OCI-LY7 (cell line): Measurements from ENCODE around the gene C6orf89. TPM values are rescaled to one million over a fixed set of nuclear protein-coding genes. Genes with fewer than 3 reads are reported as not detected.

Source experiments
- BruUV-seq: library from RNA; stranded (reverse); fragments of 400-500 nt; replicated peaks from 2 replicates; lab custom pipeline; 2021; lab: Mats Ljungman, UMichigan
- CTCF ChIA-PET: fragments of 300-600 bp; sonication (Branson Sonifier 250); formaldehyde crosslinking; loops from one replicate; lab custom pipeline; 2022; ENCODE audit warnings: antibody characterized with exemption; ENCODE audit not compliant: unreplicated experiment; lab: Charles Lee
- POLR2A ChIA-PET: fragments of 300-600 bp; sonication (Branson Sonifier 250); formaldehyde crosslinking; loops from one replicate; lab custom pipeline; 2022; ENCODE audit warnings: antibody characterized with exemption; lab: Charles Lee
- DNase-seq: peaks from one replicate; pipeline ENCODE4 v3.0.0-alpha.2; 2015; ENCODE audit warnings: low spot score
- H2AFZ ChIP-seq: fragments of 200-600 bp; sonication (generic), shearing (Covaris generic); 2 replicates; pipeline ENCODE4 v1.6.1; 2014; ENCODE audit warnings: mild to moderate bottlenecking, antibody characterized with exemption, low read length, moderate library complexity
- H3K27ac ChIP-seq: fragments of 200-600 bp; sonication (generic); 2 replicates; pipeline ENCODE4 v1.5.1; 2014; ENCODE audit warnings: mixed run types, low read depth, mild to moderate bottlenecking, moderate library complexity, low read length, inconsistent platforms; ENCODE audit not compliant: poor library complexity, severe bottlenecking
- H3K36me3 ChIP-seq: fragments of 200-600 bp; sonication (generic); 2 replicates; pipeline ENCODE4 v1.6.1; 2014; ENCODE audit warnings: mild to moderate bottlenecking, antibody characterized with exemption, low read length, moderate library complexity, mixed read lengths; ENCODE audit not compliant: insufficient read depth
- H3K4me1 ChIP-seq: fragments of 200-600 bp; sonication (generic); 2 replicates; pipeline ENCODE4 v1.5.1; 2014; ENCODE audit warnings: mild to moderate bottlenecking, low read length; ENCODE audit not compliant: insufficient read depth, poor library complexity, severe bottlenecking
- H3K4me2 ChIP-seq: fragments of 200-600 bp; sonication (generic); 2 replicates; pipeline ENCODE4 v1.6.1; 2014; ENCODE audit warnings: mild to moderate bottlenecking, low read length
- H3K4me3 ChIP-seq: fragments of 200-600 bp; sonication (generic); 2 replicates; pipeline ENCODE4 v1.5.1; 2014; ENCODE audit warnings: mild to moderate bottlenecking, low read depth, low read length; ENCODE audit not compliant: poor library complexity, severe bottlenecking
- H3K79me2 ChIP-seq: fragments of 200-600 bp; sonication (generic); 2 replicates; pipeline ENCODE4 v1.6.1; 2016; ENCODE audit warnings: low read depth, mild to moderate bottlenecking, low read length, moderate library complexity, mixed read lengths; ENCODE audit not compliant: insufficient read depth
- H3K9me2 ChIP-seq: fragments of 200-600 bp; sonication (generic); 2 replicates; pipeline ENCODE4 v1.6.1; 2016; ENCODE audit warnings: mild to moderate bottlenecking, low read length, mixed read lengths; ENCODE audit not compliant: insufficient read depth
- H3K9me3 ChIP-seq: fragments of 200-600 bp; sonication (generic); 2 replicates; pipeline ENCODE4 v1.6.1; 2014; ENCODE audit warnings: mild to moderate bottlenecking, mixed run types, low read length, mixed read lengths
- H4K20me1 ChIP-seq: fragments of 200-600 bp; sonication (generic); 2 replicates; pipeline ENCODE4 v1.6.1; 2014; ENCODE audit warnings: mild to moderate bottlenecking, antibody characterized with exemption, low read length, moderate library complexity, mixed read lengths; ENCODE audit not compliant: insufficient read depth
- EZH2phosphoT487 ChIP-seq: fragments of 200-600 bp; sonication (generic); IDR thresholded peaks from 2 replicates; pipeline ENCODE4 v1.6.1; 2018; ENCODE audit warnings: low read depth, borderline replicate concordance, mild to moderate bottlenecking, mixed run types, antibody characterized with exemption, low read length, moderate library complexity, mixed read lengths
- intact Hi-C: fragments of 100-400 bp; cut with micrococcal nuclease; formaldehyde crosslinking; loops from one replicate; pipeline ENCODE4 v1.10.0; 2022; ENCODE audit not compliant: unreplicated experiment
- total RNA-seq, 2 experiments: library from RNA; depleted of rRNA in 1 of 2; stranded (reverse); fragments of >200 nt in 1 of 2; shearing (Covaris generic) in 1 of 2; gene quantifications; 2 replicates each; pipeline ENCODE4 v1.2.3, GENCODE V29; 2014 to 2022
- TF ChIP-seq, protein P1 (sequence below): fragments of 200-600 bp; sonication (generic); conservative IDR thresholded peaks from 2 replicates; pipeline ENCODE4 v1.5.1; 2014; ENCODE audit warnings: mild to moderate bottlenecking, antibody characterized with exemption, low read length, moderate library complexity, mixed read lengths

Gene C6orf89
- total RNA-seq, 2 experiments from 2014 or later = 20.1 to 25.7 TPM

DNA sequence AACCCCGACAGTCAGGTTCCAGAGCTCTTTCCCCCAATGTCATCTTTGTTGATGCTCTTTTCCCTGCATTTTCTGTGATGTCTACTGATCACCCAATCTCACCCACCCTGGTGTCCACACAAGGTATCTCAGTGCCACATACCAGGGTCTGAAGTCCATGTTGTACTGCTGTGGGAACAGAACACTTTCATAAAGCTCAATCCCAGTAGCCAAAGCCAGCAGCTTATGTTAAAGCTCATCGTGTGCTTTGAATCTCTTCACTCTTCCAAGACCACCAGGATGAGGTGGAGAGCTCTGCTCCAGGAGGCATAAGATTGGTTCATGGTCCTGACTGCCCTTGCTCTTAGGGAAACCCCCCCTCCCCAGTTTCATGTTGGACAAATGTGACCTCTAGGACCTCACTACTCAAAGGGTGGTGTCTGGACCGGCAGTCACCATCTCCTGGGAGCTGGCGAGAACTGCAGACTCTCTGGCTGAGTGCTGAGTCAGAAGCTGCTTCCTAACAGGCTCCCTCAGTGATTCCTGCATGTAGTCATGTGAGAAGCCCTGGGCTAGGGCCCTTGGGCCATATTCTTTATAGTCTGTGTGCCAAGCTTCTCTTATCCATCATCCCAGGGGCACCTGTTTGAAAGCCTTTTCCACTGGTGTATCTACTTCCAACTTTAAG, 33.1 kb upstream of the C6orf89 start:
- H4K20me1 ChIP-seq = 0 out of 2 replicates have a peak, but pooled peaks cover 6% of the 10 kb centered on the region
- ChIA-PET CTCF (interaction anchor here (0.6 to 2.7 kb wide), 6 partner anchors 20 to 208 kb away, joined by 3 to 9 read pairs (median 4); no protein-coding TSS in a partner anchor), POLR2A (interaction anchor here (1.1 to 2.1 kb wide), 3 partner anchors 20 to 86 kb away, joined by 3 to 6 read pairs (median 5); no protein-coding TSS in a partner anchor)
- H3K9me2 ChIP-seq = no peaks in the 10 kb centered on the region
- intact Hi-C loops = loop anchor here (5.0 kb wide), 1 partner anchor 70 kb away; no protein-coding TSS in a partner anchor
- H3K79me2 ChIP-seq = no peaks in the 10 kb centered on the region
- H3K9me3 ChIP-seq = no peaks in the 10 kb centered on the region
- no peak overlapping the region for H3K4me3 ChIP-seq
- TF ChIP-seq, protein P1, sequence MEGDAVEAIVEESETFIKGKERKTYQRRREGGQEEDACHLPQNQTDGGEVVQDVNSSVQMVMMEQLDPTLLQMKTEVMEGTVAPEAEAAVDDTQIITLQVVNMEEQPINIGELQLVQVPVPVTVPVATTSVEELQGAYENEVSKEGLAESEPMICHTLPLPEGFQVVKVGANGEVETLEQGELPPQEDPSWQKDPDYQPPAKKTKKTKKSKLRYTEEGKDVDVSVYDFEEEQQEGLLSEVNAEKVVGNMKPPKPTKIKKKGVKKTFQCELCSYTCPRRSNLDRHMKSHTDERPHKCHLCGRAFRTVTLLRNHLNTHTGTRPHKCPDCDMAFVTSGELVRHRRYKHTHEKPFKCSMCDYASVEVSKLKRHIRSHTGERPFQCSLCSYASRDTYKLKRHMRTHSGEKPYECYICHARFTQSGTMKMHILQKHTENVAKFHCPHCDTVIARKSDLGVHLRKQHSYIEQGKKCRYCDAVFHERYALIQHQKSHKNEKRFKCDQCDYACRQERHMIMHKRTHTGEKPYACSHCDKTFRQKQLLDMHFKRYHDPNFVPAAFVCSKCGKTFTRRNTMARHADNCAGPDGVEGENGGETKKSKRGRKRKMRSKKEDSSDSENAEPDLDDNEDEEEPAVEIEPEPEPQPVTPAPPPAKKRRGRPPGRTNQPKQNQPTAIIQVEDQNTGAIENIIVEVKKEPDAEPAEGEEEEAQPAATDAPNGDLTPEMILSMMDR = no peak
- TF ChIP-seq EZH2phosphoT487 = no peak
- no peaks in the 10 kb centered on the region for H3K4me1 ChIP-seq
- no peak overlapping the region for H3K4me2 ChIP-seq
- no peak overlapping the region for H2AFZ ChIP-seq
- H3K27ac ChIP-seq = no peak overlapping the region
- DNase-seq = no peak
- BruUV-seq = no TSS peak
- H3K36me3 ChIP-seq = peaks cover 70% of the 10 kb centered on the region

DNA sequence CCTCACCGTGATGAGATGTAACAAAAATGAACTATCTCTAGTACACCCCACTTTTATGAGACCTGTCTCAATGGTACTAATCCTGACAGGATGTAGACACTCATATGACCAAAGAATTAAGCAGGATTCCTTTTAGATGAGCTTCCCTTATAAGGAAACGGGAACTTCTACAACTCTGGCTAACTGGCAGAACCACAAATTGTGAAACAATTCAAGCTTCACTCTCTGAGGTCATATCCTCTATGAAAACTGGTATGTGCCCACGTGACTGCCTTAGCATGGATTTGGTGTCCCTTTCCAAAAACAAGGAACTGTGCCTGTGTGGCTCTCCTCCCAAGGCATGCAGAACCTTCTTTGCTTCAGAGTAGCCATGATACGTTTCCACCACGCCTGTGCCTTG, 32.4 kb upstream of the C6orf89 start:
- no TSS peak for BruUV-seq
- Histone ChIP-seq H2AFZ (no peak overlapping the region), H3K9me3 (no peaks in the 10 kb centered on the region), H4K20me1 (0 out of 2 replicates have a peak, but pooled peaks cover 6% of the 10 kb centered on the region), H3K27ac (no peak overlapping the region), H3K9me2 (no peaks in the 10 kb centered on the region), H3K79me2 (peaks cover 1% of the 10 kb centered on the region; the same call in 1 of the 2 replicates), H3K4me3 (no peak overlapping the region), H3K4me2 (no peak overlapping the region), H3K36me3 (peaks cover 74% of the 10 kb centered on the region), H3K4me1 (no peaks in the 10 kb centered on the region)
- ChIA-PET CTCF (interaction anchor here (1.0 to 2.7 kb wide), 5 partner anchors 20 to 94 kb away, joined by 3 to 9 read pairs (median 4); partner anchors contain the start of gene PPIL1), POLR2A (interaction anchor here (2.1 kb wide), 1 partner anchor 87 kb away, joined by 6 read pairs; no protein-coding TSS in a partner anchor)
- TF ChIP-seq EZH2phosphoT487 = no peak
- TF ChIP-seq, protein P1 = no peak
- DNase-seq = no peak
- intact Hi-C loops = loop anchor here (5.0 kb wide), 1 partner anchor 71 kb away; no protein-coding TSS in a partner anchor
